GM23338 (cell line): ENCODE results near the gene PCDHGA1.

Source experiments
- CREB1 ChIP-seq: fragments of 250-450 bp; sonication (Bioruptor Pico); IDR thresholded peaks from 2 replicates; pipeline ENCODE4 v1.5.0; 2020; ENCODE audit warnings: low read depth, mild to moderate bottlenecking, moderate library complexity
- EZH2 ChIP-seq: fragments of 200-600 bp; sonication (generic); IDR thresholded peaks from one replicate; pipeline ENCODE4 v1.8.0; 2017; ENCODE audit warnings: antibody characterized with exemption, mild to moderate bottlenecking, low read depth; ENCODE audit not compliant: unreplicated experiment
- EZH2phosphoT487 ChIP-seq: fragments of 200-600 bp; sonication (generic); IDR thresholded peaks from one replicate; pipeline ENCODE4 v1.8.1; 2018; ENCODE audit warnings: antibody characterized with exemption; ENCODE audit not compliant: unreplicated experiment
- JUNB ChIP-seq: IDR thresholded peaks from one replicate; pipeline ENCODE4 v1.6.1; 2016; ENCODE audit warnings: antibody characterized with exemption; ENCODE audit not compliant: unreplicated experiment
- NANOG ChIP-seq: IDR thresholded peaks from 2 replicates; pipeline ENCODE4 v1.6.1; 2016; ENCODE audit warnings: antibody characterized with exemption, borderline replicate concordance
- POLR2AphosphoS5 ChIP-seq: IDR thresholded peaks from 2 replicates; pipeline ENCODE4 v1.6.1; 2016; ENCODE audit warnings: antibody characterized with exemption, low read depth
- STAT1 ChIP-seq: IDR thresholded peaks from one replicate; pipeline ENCODE4 v1.6.1; 2016; ENCODE audit warnings: antibody characterized with exemption; ENCODE audit not compliant: unreplicated experiment
- ZNF331 ChIP-seq: fragments of 250-450 bp; sonication (Bioruptor Pico); IDR thresholded peaks from 2 replicates; pipeline ENCODE4 v1.5.0; 2020; ENCODE audit warnings: low read depth, mild to moderate bottlenecking, moderate library complexity
- ZNF462 ChIP-seq: fragments of 250-450 bp; sonication (Bioruptor Pico); IDR thresholded peaks from 2 replicates; pipeline ENCODE4 v1.5.0; 2020; ENCODE audit warnings: mild to moderate bottlenecking, moderate library complexity
- TF ChIP-seq, protein P1 (sequence below): IDR thresholded peaks from 2 replicates; pipeline ENCODE4 v1.6.1; 2016; ENCODE audit warnings: antibody characterized with exemption
- TF ChIP-seq, protein P2 (sequence below), 2 experiments: fragments of 200-600 bp in 1 of 2; sonication (generic) in 1 of 2; conservative IDR thresholded peaks; 2 replicates each; pipeline versions ENCODE4 v1.5.1 to v1.6.1; 2016 to 2017; ENCODE audit warnings: antibody characterized with exemption in 2 of 2, low read depth in 2 of 2, mild to moderate bottlenecking in 2 of 2, moderate library complexity in 1 of 2
- TF ChIP-seq, protein P3 (sequence below): IDR thresholded peaks from one replicate; pipeline ENCODE4 v1.6.1; 2018; ENCODE audit warnings: antibody characterized with exemption; ENCODE audit not compliant: unreplicated experiment

DNA sequence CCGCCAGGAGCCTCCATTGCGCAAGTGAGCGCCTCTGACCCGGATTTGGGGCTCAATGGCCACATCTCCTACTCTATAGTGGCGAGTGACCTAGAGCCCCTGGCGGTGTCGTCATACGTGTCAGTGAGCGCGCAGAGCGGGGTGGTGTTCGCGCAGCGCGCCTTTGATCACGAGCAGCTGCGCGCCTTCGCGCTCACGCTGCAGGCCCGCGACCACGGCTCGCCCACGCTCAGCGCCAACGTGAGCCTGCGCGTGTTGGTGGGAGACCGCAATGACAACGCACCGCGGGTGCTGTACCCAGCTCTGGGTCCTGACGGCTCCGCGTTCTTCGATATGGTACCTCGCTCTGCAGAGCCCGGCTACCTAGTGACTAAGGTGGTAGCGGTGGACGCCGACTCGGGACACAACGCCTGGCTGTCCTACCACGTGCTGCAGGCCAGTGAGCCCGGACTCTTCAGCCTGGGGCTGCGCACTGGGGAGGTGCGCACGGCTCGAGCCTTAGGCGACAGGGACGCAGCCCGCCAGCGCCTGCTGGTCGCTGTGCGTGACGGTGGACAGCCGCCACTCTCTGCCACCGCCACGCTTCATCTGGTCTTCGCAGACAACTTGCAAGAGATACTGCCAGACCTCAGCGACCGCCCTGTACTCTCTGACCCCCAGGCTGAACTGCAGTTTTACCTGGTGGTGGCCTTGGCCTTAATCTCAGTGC lies 79.4 kb downstream of the PCDHGA1 start:
- TF ChIP-seq, protein P1, sequence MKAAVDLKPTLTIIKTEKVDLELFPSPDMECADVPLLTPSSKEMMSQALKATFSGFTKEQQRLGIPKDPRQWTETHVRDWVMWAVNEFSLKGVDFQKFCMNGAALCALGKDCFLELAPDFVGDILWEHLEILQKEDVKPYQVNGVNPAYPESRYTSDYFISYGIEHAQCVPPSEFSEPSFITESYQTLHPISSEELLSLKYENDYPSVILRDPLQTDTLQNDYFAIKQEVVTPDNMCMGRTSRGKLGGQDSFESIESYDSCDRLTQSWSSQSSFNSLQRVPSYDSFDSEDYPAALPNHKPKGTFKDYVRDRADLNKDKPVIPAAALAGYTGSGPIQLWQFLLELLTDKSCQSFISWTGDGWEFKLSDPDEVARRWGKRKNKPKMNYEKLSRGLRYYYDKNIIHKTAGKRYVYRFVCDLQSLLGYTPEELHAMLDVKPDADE: no peak
- TF ChIP-seq EZH2 (no peak), POLR2AphosphoS5 (no peak), EZH2phosphoT487 (no peak), CREB1 (CRISPR knock-in tag) (no peak), NANOG (no peak), STAT1 (no peak), JUNB (no peak), ZNF462 (CRISPR knock-in tag) (no peak), ZNF331 (no peak)
- TF ChIP-seq, protein P2, sequence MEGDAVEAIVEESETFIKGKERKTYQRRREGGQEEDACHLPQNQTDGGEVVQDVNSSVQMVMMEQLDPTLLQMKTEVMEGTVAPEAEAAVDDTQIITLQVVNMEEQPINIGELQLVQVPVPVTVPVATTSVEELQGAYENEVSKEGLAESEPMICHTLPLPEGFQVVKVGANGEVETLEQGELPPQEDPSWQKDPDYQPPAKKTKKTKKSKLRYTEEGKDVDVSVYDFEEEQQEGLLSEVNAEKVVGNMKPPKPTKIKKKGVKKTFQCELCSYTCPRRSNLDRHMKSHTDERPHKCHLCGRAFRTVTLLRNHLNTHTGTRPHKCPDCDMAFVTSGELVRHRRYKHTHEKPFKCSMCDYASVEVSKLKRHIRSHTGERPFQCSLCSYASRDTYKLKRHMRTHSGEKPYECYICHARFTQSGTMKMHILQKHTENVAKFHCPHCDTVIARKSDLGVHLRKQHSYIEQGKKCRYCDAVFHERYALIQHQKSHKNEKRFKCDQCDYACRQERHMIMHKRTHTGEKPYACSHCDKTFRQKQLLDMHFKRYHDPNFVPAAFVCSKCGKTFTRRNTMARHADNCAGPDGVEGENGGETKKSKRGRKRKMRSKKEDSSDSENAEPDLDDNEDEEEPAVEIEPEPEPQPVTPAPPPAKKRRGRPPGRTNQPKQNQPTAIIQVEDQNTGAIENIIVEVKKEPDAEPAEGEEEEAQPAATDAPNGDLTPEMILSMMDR (conservative IDR thresholded peaks at IDR 0.05; ENCODE audit: low read depth in 2 of 2): no peak
- TF ChIP-seq, protein P3, sequence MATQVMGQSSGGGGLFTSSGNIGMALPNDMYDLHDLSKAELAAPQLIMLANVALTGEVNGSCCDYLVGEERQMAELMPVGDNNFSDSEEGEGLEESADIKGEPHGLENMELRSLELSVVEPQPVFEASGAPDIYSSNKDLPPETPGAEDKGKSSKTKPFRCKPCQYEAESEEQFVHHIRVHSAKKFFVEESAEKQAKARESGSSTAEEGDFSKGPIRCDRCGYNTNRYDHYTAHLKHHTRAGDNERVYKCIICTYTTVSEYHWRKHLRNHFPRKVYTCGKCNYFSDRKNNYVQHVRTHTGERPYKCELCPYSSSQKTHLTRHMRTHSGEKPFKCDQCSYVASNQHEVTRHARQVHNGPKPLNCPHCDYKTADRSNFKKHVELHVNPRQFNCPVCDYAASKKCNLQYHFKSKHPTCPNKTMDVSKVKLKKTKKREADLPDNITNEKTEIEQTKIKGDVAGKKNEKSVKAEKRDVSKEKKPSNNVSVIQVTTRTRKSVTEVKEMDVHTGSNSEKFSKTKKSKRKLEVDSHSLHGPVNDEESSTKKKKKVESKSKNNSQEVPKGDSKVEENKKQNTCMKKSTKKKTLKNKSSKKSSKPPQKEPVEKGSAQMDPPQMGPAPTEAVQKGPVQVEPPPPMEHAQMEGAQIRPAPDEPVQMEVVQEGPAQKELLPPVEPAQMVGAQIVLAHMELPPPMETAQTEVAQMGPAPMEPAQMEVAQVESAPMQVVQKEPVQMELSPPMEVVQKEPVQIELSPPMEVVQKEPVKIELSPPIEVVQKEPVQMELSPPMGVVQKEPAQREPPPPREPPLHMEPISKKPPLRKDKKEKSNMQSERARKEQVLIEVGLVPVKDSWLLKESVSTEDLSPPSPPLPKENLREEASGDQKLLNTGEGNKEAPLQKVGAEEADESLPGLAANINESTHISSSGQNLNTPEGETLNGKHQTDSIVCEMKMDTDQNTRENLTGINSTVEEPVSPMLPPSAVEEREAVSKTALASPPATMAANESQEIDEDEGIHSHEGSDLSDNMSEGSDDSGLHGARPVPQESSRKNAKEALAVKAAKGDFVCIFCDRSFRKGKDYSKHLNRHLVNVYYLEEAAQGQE: no peak
